HG03196 (cell line): ENCODE measurements around the gene ZBTB5.
"Not testable (repeated sequence)": the region's sequence is repeated elsewhere in the genome, so short reads cannot be mapped to it uniquely, and the experiment has no call there.

Source experiments
- ATAC-seq: cut with Tn5 transposase; IDR thresholded peaks from one replicate; pipeline ENCODE4 v1.9.1; 2021; ENCODE audit not compliant: unreplicated experiment

Gene ZBTB5, protein sequence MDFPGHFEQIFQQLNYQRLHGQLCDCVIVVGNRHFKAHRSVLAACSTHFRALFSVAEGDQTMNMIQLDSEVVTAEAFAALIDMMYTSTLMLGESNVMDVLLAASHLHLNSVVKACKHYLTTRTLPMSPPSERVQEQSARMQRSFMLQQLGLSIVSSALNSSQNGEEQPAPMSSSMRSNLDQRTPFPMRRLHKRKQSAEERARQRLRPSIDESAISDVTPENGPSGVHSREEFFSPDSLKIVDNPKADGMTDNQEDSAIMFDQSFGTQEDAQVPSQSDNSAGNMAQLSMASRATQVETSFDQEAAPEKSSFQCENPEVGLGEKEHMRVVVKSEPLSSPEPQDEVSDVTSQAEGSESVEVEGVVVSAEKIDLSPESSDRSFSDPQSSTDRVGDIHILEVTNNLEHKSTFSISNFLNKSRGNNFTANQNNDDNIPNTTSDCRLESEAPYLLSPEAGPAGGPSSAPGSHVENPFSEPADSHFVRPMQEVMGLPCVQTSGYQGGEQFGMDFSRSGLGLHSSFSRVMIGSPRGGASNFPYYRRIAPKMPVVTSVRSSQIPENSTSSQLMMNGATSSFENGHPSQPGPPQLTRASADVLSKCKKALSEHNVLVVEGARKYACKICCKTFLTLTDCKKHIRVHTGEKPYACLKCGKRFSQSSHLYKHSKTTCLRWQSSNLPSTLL

DNA sequence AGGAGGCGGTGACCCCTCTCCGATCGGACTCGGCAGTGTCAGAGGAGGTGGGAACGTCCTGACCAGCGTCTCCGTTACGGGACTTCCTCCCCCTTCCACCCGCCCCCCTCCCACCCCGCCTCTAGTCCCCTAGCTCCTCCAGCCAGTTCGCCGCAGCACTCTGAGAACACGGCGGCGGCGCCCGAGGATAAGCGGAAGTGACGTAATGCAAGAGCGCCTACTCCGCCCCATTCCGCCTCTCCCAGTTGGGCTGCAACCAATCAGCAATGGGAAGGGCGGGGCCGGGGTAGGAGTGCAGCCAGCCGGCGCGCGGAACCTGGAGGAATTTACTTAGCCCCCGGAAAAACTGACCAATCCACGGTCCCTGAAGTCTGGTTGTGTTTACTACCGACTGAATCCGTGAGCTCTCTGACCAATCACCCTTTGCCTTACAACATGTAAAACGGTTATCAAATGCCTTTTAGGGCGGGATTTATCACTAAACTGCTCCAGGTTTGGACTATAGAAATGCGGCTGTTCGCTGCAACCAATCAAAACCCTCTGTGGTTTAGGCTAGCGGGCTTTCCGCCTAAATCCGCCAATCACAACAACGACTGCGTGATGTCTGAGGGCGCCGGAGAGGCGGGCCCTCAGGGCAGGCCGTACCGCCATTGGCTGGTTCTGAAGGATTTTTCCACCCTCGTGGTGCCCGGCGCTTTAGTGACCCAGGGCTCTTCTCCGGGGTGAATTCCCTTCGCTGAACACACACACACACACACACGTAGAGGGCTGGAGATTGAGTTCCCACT, at the start of gene ZBTB5:
ZBTB5 (minus strand) TSS at position 202 of the 788 bp plus-strand sequence. CDS start 22,899 bp downstream, outside the sequence.
- peak; percentile 83 for ATAC-seq

DNA sequence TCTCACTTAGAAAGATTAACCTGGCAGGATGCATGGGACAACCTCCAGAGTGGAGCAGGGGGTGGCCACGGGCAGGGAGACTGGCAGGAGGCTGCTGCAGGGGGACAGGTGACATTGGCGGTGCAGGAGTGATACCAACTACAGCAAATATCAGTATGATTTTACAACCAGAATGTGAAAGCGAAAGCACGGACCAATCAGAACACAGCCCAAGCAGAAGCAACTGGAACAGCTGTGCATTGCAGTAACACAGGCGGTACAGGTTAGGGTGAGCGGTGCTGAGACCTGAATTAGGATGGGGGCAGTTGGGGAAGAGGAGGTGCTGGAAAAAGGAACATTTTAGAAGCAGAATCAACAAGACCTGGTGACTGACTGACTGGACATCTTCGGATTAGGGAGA, 49.7 kb upstream of the ZBTB5 start:
- no peak for ATAC-seq

DNA sequence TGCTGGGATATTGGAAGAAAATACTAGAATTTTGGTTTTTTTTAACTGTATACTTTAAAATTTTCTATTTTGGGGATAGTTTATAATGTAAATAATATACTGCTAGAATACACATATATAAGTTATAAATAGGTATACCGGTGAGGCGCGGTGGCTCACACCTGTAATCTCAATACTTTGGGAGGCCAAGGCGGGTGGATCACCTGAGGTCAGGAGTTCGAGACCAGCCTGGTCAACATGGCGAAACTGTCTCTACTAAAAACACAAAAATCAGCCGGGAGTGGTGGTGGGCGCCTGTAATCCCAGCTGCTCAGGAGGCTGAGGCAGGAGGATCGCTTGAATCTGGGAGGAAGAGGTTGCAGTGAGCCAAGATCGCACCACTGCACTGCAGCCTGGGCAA, 49.2 kb upstream of the ZBTB5 start:
- ATAC-seq = not testable (repeated sequence)

DNA sequence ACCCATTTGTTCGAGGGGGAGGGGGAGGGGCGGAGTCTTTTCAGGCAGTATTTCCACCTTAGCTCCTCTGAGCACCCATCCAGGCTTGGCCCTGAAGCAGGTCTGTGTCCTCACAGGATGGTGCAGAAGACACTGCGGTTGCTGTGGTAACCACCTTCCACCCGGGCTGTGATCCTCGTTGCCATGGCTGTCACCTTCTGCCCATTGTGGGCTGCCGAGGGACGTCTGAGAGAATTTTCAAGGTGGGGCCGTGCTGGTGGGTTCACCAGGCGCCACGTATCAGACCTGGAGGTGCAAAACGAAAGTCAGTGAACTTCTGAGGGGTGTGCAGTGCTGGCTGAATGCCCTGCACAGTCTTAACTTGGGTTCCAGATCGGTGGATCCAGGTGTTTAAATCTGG, 47.2 kb upstream of the ZBTB5 start:
- ATAC-seq = no peak

DNA sequence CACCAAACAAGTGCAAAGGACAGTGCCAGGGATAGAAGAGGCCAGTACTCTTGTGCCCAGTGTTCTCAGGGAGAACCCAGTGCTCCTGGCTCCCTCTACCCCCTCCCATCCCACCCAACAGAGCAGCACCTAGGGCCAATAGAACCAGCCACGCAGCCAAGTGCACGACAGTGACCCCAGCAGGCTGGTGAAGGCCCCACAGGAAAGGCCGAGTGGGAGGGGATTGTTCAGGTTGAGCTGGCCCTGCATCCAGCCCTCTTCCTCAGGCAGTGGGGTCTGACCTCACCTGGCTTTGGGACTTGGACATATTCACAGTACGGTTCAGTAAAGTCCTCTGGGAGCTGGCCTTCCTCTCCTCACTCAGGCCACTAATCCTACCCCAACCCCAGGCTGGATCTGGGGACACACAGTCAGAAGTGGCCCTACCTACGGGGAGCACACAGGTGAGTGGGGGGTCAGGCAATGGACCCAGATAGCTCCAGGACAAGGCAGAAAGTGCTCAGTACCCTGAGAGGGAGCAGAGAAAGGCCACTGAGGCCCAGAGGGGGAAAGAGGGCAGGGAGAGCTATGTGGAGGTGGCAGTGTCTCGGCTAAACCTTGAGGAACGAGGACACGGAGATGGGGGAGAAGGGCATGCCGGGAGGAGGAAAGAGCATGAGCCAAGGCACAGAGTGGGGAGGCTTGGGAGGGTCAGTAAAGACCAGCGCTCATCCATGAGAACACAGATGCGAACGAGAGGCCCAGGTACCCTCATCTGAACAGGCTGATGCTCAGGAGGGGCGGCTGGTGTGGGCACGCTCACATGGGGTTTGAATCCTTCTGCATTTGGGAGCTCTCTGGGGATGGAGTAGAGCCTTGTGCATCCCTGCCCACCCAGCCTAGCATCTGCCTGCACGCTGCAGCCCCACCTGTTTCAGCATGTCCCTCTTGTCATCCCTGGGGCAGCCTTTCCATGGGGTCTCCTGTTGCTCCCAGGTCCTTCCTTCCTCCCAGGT, 46.1 kb upstream of the ZBTB5 start:
- ATAC-seq = no peak

DNA sequence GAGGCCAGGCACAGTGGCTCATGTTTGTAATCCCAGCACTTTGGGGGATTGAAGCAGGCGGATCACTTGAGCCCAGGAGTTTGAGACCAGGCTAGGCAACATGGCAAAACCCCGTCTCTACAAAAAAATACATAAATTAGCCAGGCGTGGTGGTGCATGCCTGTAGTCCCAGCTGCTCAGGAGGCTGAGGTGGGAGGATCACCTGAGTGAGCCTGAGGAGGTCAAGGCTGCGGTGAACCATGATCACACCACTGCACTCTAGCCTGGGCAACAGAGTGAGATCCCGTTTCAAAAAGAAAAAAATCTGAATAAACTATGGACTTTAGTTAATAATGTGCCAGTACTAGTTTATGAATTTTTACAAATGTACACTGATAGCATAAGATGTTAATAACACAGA, 44.8 kb upstream of the ZBTB5 start:
- not testable (repeated sequence) for ATAC-seq

DNA sequence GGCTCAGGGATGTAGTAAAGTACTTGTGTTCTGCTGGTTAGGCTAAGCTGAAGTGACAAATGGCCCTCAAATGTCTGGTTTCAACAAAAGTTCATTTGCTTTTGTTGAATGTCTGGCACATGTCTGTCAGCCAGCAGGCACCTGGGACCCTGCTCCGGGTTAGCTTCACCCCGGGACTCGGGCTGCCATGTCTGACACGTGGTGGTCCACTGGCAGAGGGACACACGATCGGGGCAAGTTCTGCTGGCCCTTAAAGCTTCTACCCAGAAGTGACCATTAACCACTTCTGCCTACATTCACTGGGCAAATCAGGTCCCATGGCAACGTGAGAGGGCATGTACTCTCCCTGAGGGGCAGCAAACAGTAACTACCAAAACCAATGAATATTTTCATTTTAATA, 44.3 kb upstream of the ZBTB5 start:
- no peak for ATAC-seq

DNA sequence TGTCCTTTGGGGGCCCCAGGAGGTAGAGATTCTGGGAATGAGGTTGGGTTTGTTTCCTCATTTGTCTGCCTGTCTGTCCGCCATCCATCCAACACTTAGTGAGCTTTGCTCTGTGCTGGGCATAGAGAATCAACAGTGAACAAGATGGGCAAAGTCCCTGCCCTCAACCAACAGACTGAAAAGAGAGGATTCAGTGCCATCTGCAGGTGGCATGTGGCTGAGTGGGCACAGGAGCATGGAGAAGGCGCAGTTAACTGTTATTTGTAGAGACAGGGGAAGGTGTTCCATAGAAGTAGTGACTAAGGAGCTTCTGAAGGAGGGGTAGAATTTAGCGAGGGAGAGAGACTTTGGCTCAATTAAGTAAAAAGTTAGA, 43.6 kb upstream of the ZBTB5 start:
- ATAC-seq = no peak

DNA sequence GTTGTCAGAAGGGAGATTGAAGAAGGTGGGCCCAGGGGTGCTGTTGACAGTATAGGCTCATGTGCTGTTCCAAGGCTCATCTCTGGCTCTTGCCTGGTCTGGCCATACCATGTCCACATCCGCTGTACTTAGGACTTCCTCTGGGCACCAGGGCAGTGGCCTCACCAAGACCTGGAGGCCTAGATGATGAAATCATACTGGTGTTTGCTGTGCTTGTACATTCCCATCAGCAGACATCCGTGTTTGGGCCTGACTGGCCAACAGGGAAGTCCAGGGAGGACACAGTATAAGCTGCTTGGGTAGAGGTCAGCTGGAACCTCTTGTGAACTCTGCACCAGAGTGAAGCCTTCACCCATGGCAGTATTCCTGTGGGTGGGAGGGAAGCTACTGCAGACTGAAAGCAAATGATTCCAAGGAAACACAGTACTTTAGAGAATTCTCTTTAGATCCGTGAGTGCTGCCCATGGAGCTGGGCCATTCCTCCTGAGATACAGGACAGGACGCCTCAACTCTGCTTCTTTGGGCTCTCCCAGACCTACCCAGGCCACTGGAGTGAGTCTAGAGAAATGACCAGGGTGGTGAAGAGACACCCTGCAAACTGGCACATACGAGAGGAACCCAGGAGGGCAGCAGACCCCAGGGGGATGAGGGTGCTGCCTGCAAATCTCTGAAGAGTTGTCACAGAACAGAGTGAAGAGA, 43.0 kb upstream of the ZBTB5 start:
- ATAC-seq = no peak

DNA sequence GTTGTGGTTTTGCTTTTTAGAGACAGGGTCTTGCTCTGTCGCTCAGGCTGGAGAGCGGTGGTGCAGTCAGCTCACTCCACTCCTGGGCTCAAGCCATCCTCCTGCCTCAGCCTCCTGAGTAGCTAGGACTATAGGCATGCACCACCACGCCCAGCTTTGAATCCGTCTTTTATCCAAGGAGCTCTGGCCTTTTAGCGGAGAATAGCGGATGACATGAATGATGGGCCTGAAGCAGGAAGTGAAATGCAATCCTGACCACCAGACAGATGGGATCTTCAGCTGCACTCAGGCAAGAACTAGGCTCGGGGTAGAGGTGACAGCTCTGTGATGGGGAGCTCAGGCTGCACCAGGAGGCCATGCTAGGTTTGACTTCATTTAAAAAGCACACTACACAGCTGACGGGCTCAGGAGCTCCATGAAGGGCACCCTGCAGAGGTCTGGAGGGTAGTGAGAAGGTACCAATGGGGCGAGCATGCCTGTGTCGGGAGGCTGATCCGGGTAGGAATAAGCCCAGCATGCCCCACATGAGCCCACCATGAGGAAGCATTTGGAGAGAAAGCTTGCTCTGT, 42.4 kb upstream of the ZBTB5 start:
- no peak for ATAC-seq

DNA sequence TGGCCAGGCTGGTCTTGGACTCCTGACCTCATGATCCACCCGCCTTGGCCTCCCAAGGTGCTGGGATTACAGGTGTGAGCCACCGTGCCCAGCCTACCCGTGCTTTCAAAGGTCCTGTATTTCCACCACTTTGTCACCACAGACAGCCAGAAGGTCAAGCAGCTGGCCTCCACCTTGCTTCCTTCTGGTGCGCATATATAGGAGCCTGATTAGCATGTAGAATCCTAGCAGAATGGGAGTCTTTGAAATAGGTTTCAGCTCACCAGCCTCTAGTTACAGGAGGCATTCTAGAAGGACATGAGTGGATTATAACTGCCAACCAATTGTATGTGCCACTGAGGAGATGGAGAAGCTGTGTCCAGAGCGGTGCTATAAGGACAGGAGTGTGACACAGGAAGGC, 39.4 kb upstream of the ZBTB5 start:
- no peak for ATAC-seq

DNA sequence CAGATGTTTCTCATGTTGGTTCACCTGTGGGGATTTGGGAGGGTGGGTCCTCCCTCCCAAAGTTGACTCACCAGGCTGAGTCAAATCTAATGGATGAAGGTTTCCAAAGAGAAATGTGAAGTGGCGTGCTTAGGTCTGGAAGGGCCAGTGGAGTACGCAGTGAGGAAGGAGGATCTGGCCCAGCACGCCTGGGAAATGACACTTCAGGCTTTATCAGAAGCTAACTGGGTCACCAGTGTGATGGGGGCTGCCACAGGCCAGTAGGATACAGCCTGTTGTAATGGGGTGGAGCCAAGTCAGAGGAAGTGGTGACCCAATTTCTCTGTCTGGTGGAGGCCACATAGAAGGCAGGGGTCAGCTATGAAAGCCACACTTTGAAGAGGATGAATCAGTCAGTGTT, 38.5 kb upstream of the ZBTB5 start:
- ATAC-seq = no peak

DNA sequence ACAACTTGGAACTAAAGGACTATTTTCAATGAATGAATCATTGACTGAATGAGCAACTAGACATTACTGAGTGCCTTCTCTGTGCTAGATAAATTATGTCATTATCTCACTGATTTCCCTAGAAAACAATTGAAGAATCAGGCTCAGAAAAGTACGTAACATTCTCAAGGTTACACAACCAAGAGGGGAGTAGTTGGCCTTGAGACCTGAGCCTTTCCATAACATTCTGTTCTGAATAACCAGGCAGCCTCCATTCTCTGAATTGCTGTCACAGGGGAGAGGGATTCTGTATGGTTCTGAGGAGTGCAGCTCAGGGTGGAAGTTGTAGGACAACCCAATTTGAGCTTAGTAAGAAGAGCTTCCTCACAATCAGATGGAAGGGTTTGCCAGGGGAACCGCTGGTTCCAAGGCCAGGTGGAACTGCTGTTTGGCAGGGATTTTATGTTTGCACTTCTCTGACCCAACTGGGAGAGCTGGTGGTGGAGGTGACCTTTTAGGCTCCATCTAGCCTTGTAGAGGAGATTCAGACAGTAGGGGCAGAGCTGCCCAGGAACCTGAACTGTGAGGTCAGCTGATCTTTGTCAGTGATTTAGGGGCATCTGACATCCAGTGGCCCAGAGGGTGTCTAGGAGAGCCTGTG, 36.8 kb upstream of the ZBTB5 start:
- no peak for ATAC-seq

DNA sequence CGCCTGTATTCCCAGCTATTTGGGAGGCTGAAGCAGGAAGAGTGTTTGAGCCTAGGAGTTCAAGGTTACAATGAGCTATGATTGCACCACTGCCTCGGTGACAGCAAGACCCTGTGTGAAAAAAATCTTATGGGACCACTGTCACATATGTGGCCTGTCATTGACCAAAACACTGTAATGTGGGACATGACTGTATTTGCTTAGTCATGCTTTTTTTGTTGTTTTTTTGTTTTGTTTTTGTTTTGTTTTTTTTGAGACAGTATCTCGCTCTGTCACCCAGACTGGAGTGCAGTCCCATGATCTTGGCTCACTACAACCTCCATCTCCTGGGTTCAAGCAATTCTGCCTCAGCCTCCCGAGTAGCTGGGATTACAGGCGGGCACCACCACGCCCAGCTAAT, 34.0 kb upstream of the ZBTB5 start:
- ATAC-seq = no peak

DNA sequence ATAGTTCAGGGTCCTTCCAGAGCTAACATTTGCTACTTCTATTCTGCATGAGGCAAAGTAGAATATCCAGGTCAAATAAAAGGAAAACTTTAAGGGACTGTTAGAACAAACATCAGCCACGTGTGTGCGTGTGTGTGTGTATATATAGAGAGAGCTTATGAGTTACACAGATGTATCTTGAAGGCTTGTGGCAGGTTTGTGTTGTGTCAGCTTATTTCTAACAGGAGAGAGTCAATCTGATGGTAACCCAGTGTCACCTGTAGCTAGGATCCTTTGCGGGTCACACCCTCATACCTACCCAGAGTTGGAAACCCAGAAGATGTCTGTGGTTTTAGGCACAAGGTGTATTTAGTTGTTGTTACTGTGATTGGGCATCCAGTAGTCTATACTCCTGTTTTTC, 33.2 kb upstream of the ZBTB5 start:
- ATAC-seq = no peak

DNA sequence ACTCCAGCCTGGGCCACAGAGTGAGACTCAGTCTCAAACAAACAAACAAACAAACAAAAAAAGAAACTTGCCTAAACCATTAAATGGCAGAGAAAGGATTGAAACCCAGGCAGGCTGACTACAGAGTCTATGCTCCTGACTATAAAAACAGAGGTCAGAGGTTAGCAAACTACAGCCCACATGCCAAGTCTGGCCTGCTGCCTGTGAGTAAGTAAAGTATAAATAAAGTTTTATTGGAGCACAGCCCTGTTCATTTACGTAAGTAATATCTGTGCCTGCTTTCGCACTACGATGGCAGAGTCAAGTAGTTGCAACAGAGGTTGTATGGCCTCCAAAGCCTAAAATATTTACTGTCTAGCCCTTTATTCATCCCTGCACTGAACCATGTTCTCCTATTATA, 32.1 kb upstream of the ZBTB5 start:
- ATAC-seq = no peak

DNA sequence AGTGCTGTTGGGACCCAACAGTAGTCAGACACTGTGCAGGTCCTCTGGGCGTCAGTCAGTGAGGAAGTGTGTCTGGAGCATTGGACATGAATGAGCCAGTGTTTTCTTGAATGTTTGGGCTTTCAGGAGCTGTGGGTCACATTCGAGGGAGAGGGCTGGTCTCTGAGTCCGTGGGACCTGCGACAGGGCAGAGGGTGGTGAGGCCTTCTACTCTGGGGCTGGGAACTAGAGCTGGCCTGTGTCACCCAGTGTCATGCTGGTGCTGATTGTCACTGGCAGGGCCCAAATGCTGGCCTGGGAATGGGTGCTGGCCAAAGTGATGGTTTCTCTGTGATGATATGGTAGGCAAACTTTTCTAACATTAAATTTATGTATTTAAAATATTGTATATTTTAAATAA, 30.8 kb upstream of the ZBTB5 start:
- ATAC-seq = no peak

DNA sequence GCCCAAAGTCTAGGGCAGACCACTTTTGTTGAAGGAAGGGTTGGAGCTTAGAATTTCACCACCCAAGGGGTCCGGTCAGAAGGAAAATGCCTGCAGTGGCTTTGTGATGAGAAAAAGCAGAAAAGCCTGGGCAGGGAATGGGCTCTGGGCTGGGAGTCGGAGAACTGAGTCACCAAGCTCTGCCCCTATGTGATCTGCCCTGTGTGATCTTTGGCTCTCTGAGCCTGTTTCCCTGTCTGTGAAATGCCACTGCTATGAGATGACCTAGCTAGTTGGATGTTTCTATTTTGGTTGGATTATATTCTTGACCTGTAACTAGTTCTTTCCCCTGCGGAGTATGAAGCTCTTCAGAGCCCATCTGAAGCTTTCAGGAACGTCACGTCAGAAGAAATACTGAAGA, 30.3 kb upstream of the ZBTB5 start:
- no peak for ATAC-seq

DNA sequence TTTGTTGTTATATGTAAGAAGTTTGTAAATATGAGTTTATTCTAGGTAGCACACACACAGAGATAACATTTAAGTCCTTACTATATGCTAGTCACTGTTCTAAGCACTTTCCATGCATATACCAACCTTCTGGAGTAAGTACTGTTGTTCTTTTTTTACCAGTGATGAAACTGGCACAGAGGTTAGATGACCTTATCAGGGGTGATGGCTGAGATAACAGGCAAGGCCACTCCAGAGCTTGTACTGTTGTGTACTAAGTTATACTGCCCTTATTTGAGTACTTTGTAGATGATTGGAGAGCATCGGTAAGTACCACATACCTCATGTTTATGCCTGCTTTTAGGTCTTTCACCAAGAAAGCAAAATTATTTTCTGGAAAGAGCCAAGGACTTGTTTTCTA, 26.7 kb upstream of the ZBTB5 start:
- ATAC-seq = no peak
